ENCODE results near the gene SPATA19.

DNA sequence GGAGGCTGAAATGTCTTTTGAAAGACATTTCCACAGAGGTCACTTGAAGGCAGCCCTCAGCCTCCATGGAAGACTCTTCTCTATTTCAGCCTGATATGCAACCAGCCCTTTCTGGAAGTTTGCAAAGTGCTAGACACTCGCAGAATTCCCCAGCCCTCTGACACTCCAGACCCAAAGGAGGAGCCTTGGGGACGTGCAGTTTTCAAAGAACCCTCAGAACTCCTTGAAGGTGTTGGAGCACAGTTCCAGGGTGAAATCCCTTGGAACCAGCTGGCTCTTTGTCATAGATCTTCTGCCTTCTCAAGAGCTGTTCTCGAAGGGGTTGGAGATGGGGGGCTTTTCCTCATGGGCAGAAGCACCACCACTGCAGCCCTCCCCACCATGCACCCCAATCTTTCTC is 19.6 kb downstream of the SPATA19 start:
- TF ChIP-seq, protein P1, sequence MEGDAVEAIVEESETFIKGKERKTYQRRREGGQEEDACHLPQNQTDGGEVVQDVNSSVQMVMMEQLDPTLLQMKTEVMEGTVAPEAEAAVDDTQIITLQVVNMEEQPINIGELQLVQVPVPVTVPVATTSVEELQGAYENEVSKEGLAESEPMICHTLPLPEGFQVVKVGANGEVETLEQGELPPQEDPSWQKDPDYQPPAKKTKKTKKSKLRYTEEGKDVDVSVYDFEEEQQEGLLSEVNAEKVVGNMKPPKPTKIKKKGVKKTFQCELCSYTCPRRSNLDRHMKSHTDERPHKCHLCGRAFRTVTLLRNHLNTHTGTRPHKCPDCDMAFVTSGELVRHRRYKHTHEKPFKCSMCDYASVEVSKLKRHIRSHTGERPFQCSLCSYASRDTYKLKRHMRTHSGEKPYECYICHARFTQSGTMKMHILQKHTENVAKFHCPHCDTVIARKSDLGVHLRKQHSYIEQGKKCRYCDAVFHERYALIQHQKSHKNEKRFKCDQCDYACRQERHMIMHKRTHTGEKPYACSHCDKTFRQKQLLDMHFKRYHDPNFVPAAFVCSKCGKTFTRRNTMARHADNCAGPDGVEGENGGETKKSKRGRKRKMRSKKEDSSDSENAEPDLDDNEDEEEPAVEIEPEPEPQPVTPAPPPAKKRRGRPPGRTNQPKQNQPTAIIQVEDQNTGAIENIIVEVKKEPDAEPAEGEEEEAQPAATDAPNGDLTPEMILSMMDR (IDR thresholded peaks at IDR 0.05): no peak
- no peak for TF ChIP-seq POLR2A (IDR thresholded peaks at IDR 0.05)

All from Peyer's patch (tissue), 4 donors.